Coronary artery (tissue), 2 donors: ENCODE results near the gene ZNF101.
"Not testable (repeated sequence)": the region's sequence is repeated elsewhere in the genome, so short reads cannot be mapped to it uniquely, and the experiment has no call there.

Source experiments
- DNase-seq: peaks from one replicate; pipeline ENCODE4 v3.0.0-alpha.2; 2017; ENCODE audit warnings: low spot score
- H3K27ac ChIP-seq, 2 donors: fragments of 200-600 bp; sonication (generic); one replicate each; pipeline ENCODE4 v1.5.1; 2016 to 2019
- H3K4me3 ChIP-seq: fragments of 200-600 bp; sonication (generic); 2 replicates; pipeline ENCODE4 v1.5.1; 2016; ENCODE audit warnings: mild to moderate bottlenecking, moderate library complexity
- CTCF ChIP-seq: fragments of 200-600 bp; sonication (generic); IDR thresholded peaks from one replicate; pipeline ENCODE4 v1.5.1; 2019; ENCODE audit warnings: antibody characterized with exemption

ZNF101 gene

GRCh38 chr19:19677579-19677978, 8.9 kb downstream of the ZNF101 start:
- TF ChIP-seq CTCF, result no peak
- no peak for DNase-seq
- Histone ChIP-seq H3K27ac (no peak overlapping the region), H3K4me3 (no peak overlapping the region)

DNA sequence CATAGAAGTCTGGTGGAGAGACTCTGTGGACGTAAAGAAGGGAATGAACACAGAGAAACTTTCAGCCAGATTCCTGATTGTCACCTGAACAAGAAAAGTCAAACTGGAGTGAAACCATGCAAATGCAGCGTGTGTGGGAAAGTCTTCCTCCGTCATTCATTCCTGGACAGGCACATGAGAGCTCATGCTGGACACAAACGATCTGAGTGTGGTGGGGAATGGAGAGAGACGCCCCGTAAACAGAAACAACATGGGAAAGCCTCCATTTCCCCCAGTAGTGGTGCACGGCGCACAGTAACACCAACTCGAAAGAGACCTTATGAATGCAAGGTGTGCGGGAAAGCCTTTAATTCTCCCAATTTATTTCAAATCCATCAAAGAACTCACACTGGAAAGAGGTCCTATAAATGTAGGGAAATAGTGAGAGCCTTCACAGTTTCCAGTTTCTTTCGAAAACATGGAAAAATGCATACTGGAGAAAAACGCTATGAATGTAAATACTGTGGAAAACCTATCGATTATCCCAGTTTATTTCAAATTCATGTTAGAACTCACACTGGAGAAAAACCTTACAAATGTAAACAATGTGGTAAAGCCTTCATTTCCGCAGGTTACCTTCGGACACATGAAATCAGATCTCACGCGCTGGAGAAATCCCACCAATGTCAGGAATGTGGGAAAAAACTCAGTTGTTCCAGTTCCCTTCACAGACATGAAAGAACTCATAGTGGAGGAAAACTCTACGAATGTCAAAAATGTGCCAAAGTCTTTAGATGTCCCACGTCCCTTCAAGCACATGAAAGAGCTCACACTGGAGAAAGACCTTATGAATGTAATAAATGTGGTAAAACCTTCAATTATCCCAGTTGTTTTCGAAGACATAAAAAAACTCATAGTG, 10.8 kb downstream of the ZNF101 start:
- no peak overlapping the region for H3K27ac ChIP-seq
- H3K4me3 ChIP-seq, result no peak overlapping the region
- DNase-seq, result no peak
- no peak for TF ChIP-seq CTCF

- not testable (repeated sequence) for H3K27ac ChIP-seq, DNase-seq, H3K4me3 ChIP-seq
Measured at GRCh38 chr19:19686119-19686518, 17.5 kb downstream of the ZNF101 start.

GRCh38 chr19:19686580-19686979, 17.9 kb downstream of the ZNF101 start:
- no peak for DNase-seq
- no peak for TF ChIP-seq CTCF

GRCh38 chr19:19687090-19687489, 18.5 kb downstream of the ZNF101 start:
- DNase-seq, result no peak
- no peak overlapping the region for H3K27ac ChIP-seq
- no peak overlapping the region for H3K4me3 ChIP-seq
- no peak for TF ChIP-seq CTCF

More at GRCh38 chr19:19686580-19686979, 17.9 kb downstream of the ZNF101 start:
- Histone ChIP-seq H3K27ac (no peak overlapping the region), H3K4me3 (no peak overlapping the region)

- DNase-seq, H3K27ac ChIP-seq, H3K4me3 ChIP-seq: not testable (repeated sequence)
Measured at GRCh38 chr19:19689023-19689422, 20.4 kb downstream of the ZNF101 start.

GRCh38 chr19:19691683-19692082, 23.0 kb downstream of the ZNF101 start:
- TF ChIP-seq CTCF, result no peak
- DNase-seq, result no peak
- Histone ChIP-seq H3K4me3 (no peak overlapping the region), H3K27ac (no peak overlapping the region)

GRCh38 chr19:19696386-19696785, 27.7 kb downstream of the ZNF101 start:
- H3K27ac ChIP-seq, result no peak overlapping the region
- DNase-seq, result no peak
- no peak overlapping the region for H3K4me3 ChIP-seq
- TF ChIP-seq CTCF, result no peak
